HepG2 (cell line): Measurements from ENCODE around the gene B4GALT3. TPM values are rescaled to one million over a fixed set of nuclear protein-coding genes. Genes with fewer than 3 reads are reported as not detected.

Experiments used
- ATAC-seq: fragments of 200-7000 bp; cut with Tn5 transposase; 3 replicates; pipeline ENCODE4 v1.9.1; 2020; ENCODE audit warnings: mild to moderate bottlenecking, moderate library complexity
- BruUV-seq: library from RNA; stranded (reverse); fragments of 400-500 nt; replicated peaks from 2 replicates; lab custom pipeline; 2021; lab: Mats Ljungman, UMichigan
- CTCF ChIA-PET: fragments of 300-600 bp; formaldehyde crosslinking; extraction: SDS; loops from one replicate; lab custom pipeline; 2021; ENCODE audit warnings: low total read pairs, inconsistent platforms, low intra/inter-chr PET ratio; lab: Yijun Ruan, JAX
- POLR2A ChIA-PET: fragments of 350-600 bp; sonication (Branson Sonifier 250); formaldehyde crosslinking; loops from one replicate; lab custom pipeline; 2020; ENCODE audit warnings: antibody characterized with exemption, inconsistent platforms; lab: Yijun Ruan, JAX
- DNase-seq: peaks from one replicate; pipeline ENCODE4 v3.0.0-alpha.2; 2015; ENCODE audit warnings: low spot score
- FAIRE-seq: peaks from 3 replicates; lab custom pipeline; 2011; peaks lifted over from hg19 to GRCh38; lab: Jason Lieb, UNC
- H2AFZ ChIP-seq: one replicate; pipeline ENCODE4 v1.6.1; 2011; ENCODE audit warnings: low read length, inconsistent platforms
- H3K27ac ChIP-seq: fragments of 300-600 bp; 3 replicates; pipeline ENCODE4 v1.8.0; 2011; ENCODE audit warnings: mixed run types, mild to moderate bottlenecking, mixed read lengths, low read length, inconsistent platforms; ENCODE audit not compliant: insufficient read depth; ENCODE audit errors: extremely low read length
- H3K27me3 ChIP-seq, 2 experiments: fragments of 200-600 bp in 1 of 2; 2 replicates in 1 of 2; 3 replicates in 1 of 2; pipeline versions ENCODE4 v1.6.0 to v1.8.0; 2011; ENCODE audit warnings: low read length in 2 of 2, mild to moderate bottlenecking in 2 of 2, moderate library complexity in 2 of 2, inconsistent platforms in 1 of 2; ENCODE audit not compliant: insufficient read depth in 2 of 2, control insufficient read depth in 1 of 2
- H3K36me3 ChIP-seq, 2 experiments: fragments of 200-600 bp in 1 of 2; replicated peaks in 1 of 2; 2 replicates in 1 of 2; 3 replicates in 1 of 2; pipeline versions ENCODE4 v1.5.1 to v1.8.0; 2011; ENCODE audit warnings: low read length in 2 of 2, inconsistent platforms in 1 of 2; ENCODE audit not compliant: insufficient read depth in 2 of 2, control insufficient read depth in 1 of 2
- H3K4me1 ChIP-seq: 2 replicates; pipeline ENCODE4 v1.5.1; 2012; ENCODE audit warnings: low read length, inconsistent platforms; ENCODE audit not compliant: insufficient read depth
- H3K4me2 ChIP-seq: 2 replicates; pipeline ENCODE4 v1.6.0; 2011; ENCODE audit warnings: low read depth, low read length, inconsistent platforms
- H3K4me3 ChIP-seq, 3 experiments: fragments of 200-600 bp in 1 of 3; sonication (generic), shearing (Covaris generic) in 1 of 3; replicated peaks in 1 of 3; 2 replicates each; pipeline ENCODE4 v1.5.1; 2011 to 2016; ENCODE audit warnings: low read length in 3 of 3, inconsistent platforms in 2 of 3, low read depth in 2 of 3, mild to moderate bottlenecking in 2 of 3, control low read depth in 1 of 3, mixed read lengths in 1 of 3; ENCODE audit not compliant: insufficient read depth in 1 of 3
- H3K79me2 ChIP-seq: one replicate; pipeline ENCODE4 v1.6.1; 2011; ENCODE audit warnings: low read length, inconsistent platforms; ENCODE audit not compliant: insufficient read depth
- H3K9ac ChIP-seq: 2 replicates; pipeline ENCODE4 v1.6.0; 2011; ENCODE audit warnings: mild to moderate bottlenecking, low read depth, low read length, inconsistent platforms; ENCODE audit not compliant: insufficient read depth
- H3K9me3 ChIP-seq: 2 replicates; pipeline ENCODE4 v1.5.1; 2012; ENCODE audit warnings: mild to moderate bottlenecking, low read length
- H4K20me1 ChIP-seq: 2 replicates; pipeline ENCODE4 v1.6.0; 2011; ENCODE audit warnings: inconsistent platforms, mild to moderate bottlenecking, low read length, moderate library complexity; ENCODE audit not compliant: insufficient read depth
- ATF2 ChIP-seq: sonication (generic); formaldehyde crosslinking; IDR thresholded peaks from 2 replicates; pipeline ENCODE4 v1.4.0; 2020; ENCODE audit warnings: missing genetic modification reagents
- CENPX ChIP-seq: sonication (generic); formaldehyde crosslinking; IDR thresholded peaks from 2 replicates; pipeline ENCODE4 v1.9.0; 2021; ENCODE audit warnings: mild to moderate bottlenecking, missing genetic modification reagents, moderate library complexity
- FLYWCH1 ChIP-seq: sonication (generic); formaldehyde crosslinking; IDR thresholded peaks from 2 replicates; pipeline ENCODE4 v1.8.1; 2023; ENCODE audit warnings: mild to moderate bottlenecking, missing genetic modification reagents
- PAF1 ChIP-seq: IDR thresholded peaks from 2 replicates; pipeline ENCODE4 v1.6.1; 2016; ENCODE audit warnings: missing genetic modification reagents, missing compliant biosample characterization
- PHF8 ChIP-seq: sonication (generic); formaldehyde crosslinking; IDR thresholded peaks from 2 replicates; pipeline ENCODE4 v1.5.0; 2020; ENCODE audit warnings: missing genetic modification reagents
- PITX1 ChIP-seq: sonication (generic); formaldehyde crosslinking; IDR thresholded peaks from 2 replicates; pipeline ENCODE4 v1.5.1; 2020; ENCODE audit warnings: mild to moderate bottlenecking, missing genetic modification reagents
- REPIN1 ChIP-seq: sonication (generic); formaldehyde crosslinking; IDR thresholded peaks from 2 replicates; pipeline ENCODE4 v1.8.0; 2022; ENCODE audit warnings: missing genetic modification reagents, low read depth, mild to moderate bottlenecking, borderline replicate concordance
- RFXANK ChIP-seq: IDR thresholded peaks from 2 replicates; pipeline ENCODE4 v1.6.1; 2016
- SRY ChIP-seq: sonication (generic); formaldehyde crosslinking; IDR thresholded peaks from 2 replicates; pipeline ENCODE4 v1.8.0; 2022; ENCODE audit warnings: mild to moderate bottlenecking, missing genetic modification reagents
- ZBTB7A ChIP-seq: sonication (generic); formaldehyde crosslinking; IDR thresholded peaks from 2 replicates; pipeline ENCODE4 v1.8.0; 2022; ENCODE audit warnings: mild to moderate bottlenecking, missing genetic modification reagents
- ZNF263 ChIP-seq: sonication (generic); formaldehyde crosslinking; IDR thresholded peaks from 2 replicates; pipeline ENCODE4 v1.4.0; 2020; ENCODE audit warnings: missing genetic modification reagents
- ZNF724P ChIP-seq: sonication (generic); formaldehyde crosslinking; IDR thresholded peaks from 2 replicates; pipeline ENCODE4 v1.8.0; 2022; ENCODE audit warnings: missing genetic modification reagents, borderline replicate concordance
- WGBS: methylation state at CpG from one replicate; pipeline ENCODE4 v1.1.6; 2017; ENCODE audit warnings: low lambda C conversion rate; 5-methylcytosine and 5-hydroxymethylcytosine counted together
- in situ Hi-C: cut with HindIII; loops from 2 replicates; pipeline ENCODE4 v1.10.0; 2017; ENCODE audit warnings: low pct_unique_long_range_greater_than_20kb; ENCODE audit not compliant: extremely low pct_ligation_motif_present
- intact Hi-C: fragments of 100-400 bp; cut with micrococcal nuclease; formaldehyde crosslinking; loops from one replicate; pipeline ENCODE4 v1.10.0; 2022; ENCODE audit not compliant: unreplicated experiment
- polyA plus RNA-seq, 8 experiments: library from polyadenylated mRNA; depleted of rRNA in 3 of 8; stranded (reverse) in 7 of 8; unstranded in 1 of 8; fragments of >200 nt; fragmentation: Illumina TruSeq in 4 of 8; extraction: Trizol in 4 of 8; gene quantifications; 2 replicates each; pipeline versions ENCODE4 v1.2.1 to v1.2.3, GENCODE V29; 2011 to 2016; ENCODE audit warnings: low read depth in 4 of 8, missing spikeins in 1 of 8, mixed read lengths in 1 of 8; ENCODE audit not compliant: insufficient read depth in 1 of 8
- total RNA-seq, 5 experiments: library from RNA; depleted of rRNA; stranded (reverse); fragments of >200 nt; fragmentation: Illumina TruSeq; extraction: Trizol; gene quantifications; 2 replicates each; pipeline ENCODE4 v1.2.3, GENCODE V29; 2016; ENCODE audit warnings: low read depth in 1 of 5
- TF ChIP-seq, protein P1 (sequence below): IDR thresholded peaks from 2 replicates; pipeline ENCODE4 v1.4.0; 2020; ENCODE audit warnings: mild to moderate bottlenecking, missing genetic modification reagents
- TF ChIP-seq, protein P2 (sequence below): sonication (generic); formaldehyde crosslinking; IDR thresholded peaks from 2 replicates; pipeline ENCODE4 v1.4.0; 2020; ENCODE audit warnings: missing genetic modification reagents
- TF ChIP-seq, protein P3 (sequence below): sonication (generic); formaldehyde crosslinking; IDR thresholded peaks from 2 replicates; pipeline ENCODE4 v1.5.1; 2020; ENCODE audit warnings: mild to moderate bottlenecking, missing genetic modification reagents, borderline replicate concordance

Gene B4GALT3
- total and polyA plus RNA-seq, 2 of the 13 experiments (the other 11 are each of a cell fraction or from before 2014, with no cell fraction given), result 35.6 to 40.4 TPM

DNA sequence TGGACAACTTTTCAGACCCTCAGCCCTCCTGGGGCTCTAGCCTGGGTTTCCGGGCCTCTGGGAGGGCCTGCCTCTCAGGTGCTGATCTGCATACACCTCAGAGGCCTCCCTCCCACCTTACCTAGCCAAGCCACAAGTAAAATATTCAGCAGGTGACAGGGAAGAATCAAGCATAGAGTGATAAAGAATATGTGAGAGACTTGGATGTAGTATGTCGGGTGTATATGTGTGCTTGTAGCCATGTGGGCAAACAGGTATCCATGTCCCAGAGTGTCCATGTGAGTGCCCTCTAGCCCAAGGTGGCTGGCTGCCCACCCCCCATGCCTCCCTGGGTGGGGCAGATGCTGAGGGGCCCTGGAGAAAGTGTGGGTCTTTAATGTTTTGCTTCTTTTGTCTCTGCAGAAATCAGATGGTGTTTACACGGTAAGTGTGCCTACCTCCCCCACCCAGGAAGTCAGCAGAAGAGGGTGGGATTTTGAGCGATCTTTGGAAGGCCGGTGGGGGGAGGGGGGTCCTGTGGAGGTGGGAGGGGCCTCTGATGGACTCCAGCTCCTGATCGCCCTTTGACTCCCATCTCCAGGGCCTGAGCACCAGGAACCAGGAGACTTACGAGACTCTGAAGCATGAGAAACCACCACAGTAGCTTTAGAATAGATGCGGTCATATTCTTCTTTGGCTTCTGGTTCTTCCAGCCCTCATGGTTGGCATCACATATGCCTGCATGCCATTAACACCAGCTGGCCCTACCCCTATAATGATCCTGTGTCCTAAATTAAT, 41.2 kb upstream of the B4GALT3 start (continued):
- no peak for TF ChIP-seq RFXANK (CRISPR knock-in tag)
- TF ChIP-seq, protein P1, sequence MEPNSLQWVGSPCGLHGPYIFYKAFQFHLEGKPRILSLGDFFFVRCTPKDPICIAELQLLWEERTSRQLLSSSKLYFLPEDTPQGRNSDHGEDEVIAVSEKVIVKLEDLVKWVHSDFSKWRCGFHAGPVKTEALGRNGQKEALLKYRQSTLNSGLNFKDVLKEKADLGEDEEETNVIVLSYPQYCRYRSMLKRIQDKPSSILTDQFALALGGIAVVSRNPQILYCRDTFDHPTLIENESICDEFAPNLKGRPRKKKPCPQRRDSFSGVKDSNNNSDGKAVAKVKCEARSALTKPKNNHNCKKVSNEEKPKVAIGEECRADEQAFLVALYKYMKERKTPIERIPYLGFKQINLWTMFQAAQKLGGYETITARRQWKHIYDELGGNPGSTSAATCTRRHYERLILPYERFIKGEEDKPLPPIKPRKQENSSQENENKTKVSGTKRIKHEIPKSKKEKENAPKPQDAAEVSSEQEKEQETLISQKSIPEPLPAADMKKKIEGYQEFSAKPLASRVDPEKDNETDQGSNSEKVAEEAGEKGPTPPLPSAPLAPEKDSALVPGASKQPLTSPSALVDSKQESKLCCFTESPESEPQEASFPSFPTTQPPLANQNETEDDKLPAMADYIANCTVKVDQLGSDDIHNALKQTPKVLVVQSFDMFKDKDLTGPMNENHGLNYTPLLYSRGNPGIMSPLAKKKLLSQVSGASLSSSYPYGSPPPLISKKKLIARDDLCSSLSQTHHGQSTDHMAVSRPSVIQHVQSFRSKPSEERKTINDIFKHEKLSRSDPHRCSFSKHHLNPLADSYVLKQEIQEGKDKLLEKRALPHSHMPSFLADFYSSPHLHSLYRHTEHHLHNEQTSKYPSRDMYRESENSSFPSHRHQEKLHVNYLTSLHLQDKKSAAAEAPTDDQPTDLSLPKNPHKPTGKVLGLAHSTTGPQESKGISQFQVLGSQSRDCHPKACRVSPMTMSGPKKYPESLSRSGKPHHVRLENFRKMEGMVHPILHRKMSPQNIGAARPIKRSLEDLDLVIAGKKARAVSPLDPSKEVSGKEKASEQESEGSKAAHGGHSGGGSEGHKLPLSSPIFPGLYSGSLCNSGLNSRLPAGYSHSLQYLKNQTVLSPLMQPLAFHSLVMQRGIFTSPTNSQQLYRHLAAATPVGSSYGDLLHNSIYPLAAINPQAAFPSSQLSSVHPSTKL, result peak; percentile 83
- TF ChIP-seq CENPX (CRISPR knock-in tag), result no peak
- 0 out of 2 replicates have a peak, but pooled peaks have one; percentile 4 for TF ChIP-seq FLYWCH1
- TF ChIP-seq, all 625 proteins: peak for 192

DNA sequence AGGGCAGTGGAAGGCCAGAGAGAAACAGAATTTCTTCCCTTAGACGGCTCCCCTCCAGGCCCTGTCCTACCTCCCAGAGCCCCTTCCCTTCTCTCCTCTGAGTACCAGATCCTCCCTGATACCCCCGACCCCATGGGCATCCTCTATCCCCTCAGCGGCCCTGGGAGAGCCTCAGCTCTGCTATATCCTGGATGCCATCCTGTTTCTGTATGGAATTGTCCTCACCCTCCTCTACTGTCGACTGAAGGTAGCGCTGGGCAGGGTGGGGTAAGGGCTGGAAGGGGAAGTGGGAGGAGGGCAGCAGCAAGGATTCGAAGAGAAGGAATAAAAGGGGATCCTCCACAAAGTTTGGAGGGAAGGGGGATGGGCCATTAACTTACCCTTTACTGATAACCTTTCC, 40.5 kb upstream of the B4GALT3 start:
- DNase-seq (no peak), FAIRE-seq (no peak), ATAC-seq (peak; percentile 46)
- Histone ChIP-seq H3K9ac (peak overlapping the region; percentile 67), H3K4me1 (peaks cover 65% of the 10 kb centered on the region), H4K20me1 (peaks cover 10% of the 10 kb centered on the region), H3K36me3 (peaks cover 1 to 31% of the 10 kb centered on the region in 2 experiments; a peak in 3 of 5 replicates), H2AFZ (no peak overlapping the region), H3K27ac (peak overlapping the region; percentile 99), H3K9me3 (no peaks in the 10 kb centered on the region), H3K79me2 (peaks cover 13% of the 10 kb centered on the region), H3K4me3 (peak overlapping the region; percentile 26 to 63 (median 29); a peak in 4 of 6 replicates), H3K27me3 (no peaks in the 10 kb centered on the region; a peak in 1 of 5 replicates), H3K4me2 (peak overlapping the region; percentile 87)
- in situ Hi-C loops (no loop called here), intact Hi-C loops (no loop called here)
- 15% methylated on average over 6 of the region's 6 CpGs for WGBS
- ChIA-PET CTCF (no interaction called here), POLR2A (interaction anchor here (0.9 to 12.5 kb wide), 11 partner anchors 8 to 172 kb away, joined by 3 to 357 read pairs (median 11); partner anchors contain the start of genes ADAMTS4, NDUFS2, SDHC and TOMM40L)
- no TSS peak for BruUV-seq
- TF ChIP-seq ZNF724P (CRISPR knock-in tag) (no peak), ZBTB7A (CRISPR knock-in tag) (no peak), PHF8 (no peak), PITX1 (CRISPR knock-in tag) (no peak), ATF2 (CRISPR knock-in tag) (no peak), REPIN1 (CRISPR knock-in tag) (no peak), SRY (CRISPR knock-in tag) (no peak), PAF1 (no peak), ZNF263 (CRISPR knock-in tag) (peak; percentile 30; the same call in 1 of the 2 replicates)
- TF ChIP-seq, protein P2, sequence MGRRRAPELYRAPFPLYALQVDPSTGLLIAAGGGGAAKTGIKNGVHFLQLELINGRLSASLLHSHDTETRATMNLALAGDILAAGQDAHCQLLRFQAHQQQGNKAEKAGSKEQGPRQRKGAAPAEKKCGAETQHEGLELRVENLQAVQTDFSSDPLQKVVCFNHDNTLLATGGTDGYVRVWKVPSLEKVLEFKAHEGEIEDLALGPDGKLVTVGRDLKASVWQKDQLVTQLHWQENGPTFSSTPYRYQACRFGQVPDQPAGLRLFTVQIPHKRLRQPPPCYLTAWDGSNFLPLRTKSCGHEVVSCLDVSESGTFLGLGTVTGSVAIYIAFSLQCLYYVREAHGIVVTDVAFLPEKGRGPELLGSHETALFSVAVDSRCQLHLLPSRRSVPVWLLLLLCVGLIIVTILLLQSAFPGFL (CRISPR knock-in tag), result no peak
- TF ChIP-seq, protein P3, sequence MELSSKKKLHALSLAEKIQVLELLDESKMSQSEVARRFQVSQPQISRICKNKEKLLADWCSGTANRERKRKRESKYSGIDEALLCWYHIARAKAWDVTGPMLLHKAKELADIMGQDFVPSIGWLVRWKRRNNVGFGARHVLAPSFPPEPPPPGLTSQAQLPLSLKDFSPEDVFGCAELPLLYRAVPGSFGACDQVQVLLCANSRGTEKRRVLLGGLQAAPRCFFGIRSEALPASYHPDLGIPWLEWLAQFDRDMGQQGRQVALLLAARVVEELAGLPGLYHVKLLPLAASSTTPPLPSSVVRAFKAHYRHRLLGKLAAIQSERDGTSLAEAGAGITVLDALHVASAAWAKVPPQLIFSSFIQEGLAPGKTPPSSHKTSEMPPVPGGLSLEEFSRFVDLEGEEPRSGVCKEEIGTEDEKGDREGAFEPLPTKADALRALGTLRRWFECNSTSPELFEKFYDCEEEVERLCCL (CRISPR knock-in tag), result no peak; the same call in 1 of the 2 replicates
